ENCODE measurements around the gene TXNDC5. TPM values are rescaled to one million over a fixed set of nuclear protein-coding genes. Genes with fewer than 3 reads are reported as not detected.

Gene TXNDC5
- total RNA-seq, 2 donors from 2014 or later = 40.3 to 42.0 TPM

DNA sequence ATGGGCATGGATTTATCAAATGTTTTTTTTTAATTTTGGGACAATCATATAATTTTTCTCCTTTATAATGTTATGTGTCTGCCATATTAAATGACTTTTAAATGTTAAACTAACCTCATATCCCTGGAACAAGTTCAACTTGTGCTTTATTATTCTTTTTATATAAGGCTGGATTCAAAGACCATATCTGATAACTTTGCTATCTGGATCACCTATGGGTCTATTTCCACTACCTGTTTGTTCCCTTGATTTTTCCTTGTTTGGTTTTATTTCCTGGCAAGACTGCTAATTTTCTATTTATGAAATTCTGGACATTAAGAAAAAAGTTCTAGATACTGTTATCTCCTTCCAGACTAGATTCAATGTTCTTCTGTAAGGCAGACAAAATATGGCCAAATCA is 58.8 kb downstream of the TXNDC5 start:
- Mint-ChIP-seq H3K36me3 (ENCODE audit: insufficient read depth in 2 of 2) (no peaks in the 10 kb centered on the region), H3K9me3 (peaks cover 0 to 2% of the 10 kb centered on the region in 2 donors), H3K27me3 (ENCODE audit: low read depth) (no peaks in the 10 kb centered on the region), H3K4me3 (no peak overlapping the region), H3K4me1 (ENCODE audit: low read depth) (no peaks in the 10 kb centered on the region), H3K27ac (no peak overlapping the region)
- ATAC-seq (replicated peaks in 1 of 2) = no peak
- no peak for DNase-seq

DNA sequence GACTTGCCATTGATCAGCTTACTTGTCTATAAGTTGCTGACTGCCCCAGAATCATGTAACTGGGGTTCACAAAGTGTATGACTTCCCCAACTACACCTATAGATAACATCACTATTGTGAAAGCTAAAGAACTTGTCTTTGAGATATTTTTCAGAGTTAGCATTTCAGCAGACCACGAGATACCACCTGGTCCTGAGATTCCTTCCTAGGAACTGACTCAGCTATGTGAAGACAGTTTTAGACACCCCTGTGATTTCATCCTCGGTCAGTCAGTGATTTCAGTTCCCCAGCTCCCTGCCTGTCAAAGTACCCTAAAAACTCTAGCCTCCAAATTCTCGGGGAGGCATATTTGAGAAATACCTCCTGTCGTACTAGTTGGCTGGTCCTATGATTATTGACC is 62.4 kb downstream of the TXNDC5 start:
- no peaks in the 10 kb centered on the region for H3K4me1 Mint-ChIP-seq (ENCODE audit: low read depth)
- H3K27me3 Mint-ChIP-seq (ENCODE audit: low read depth) = no peaks in the 10 kb centered on the region
- ATAC-seq (replicated peaks in 1 of 2) (no peak), DNase-seq (no peak)
- no peak overlapping the region for H3K27ac Mint-ChIP-seq
- H3K36me3 Mint-ChIP-seq (ENCODE audit: insufficient read depth in 2 of 2) = no peaks in the 10 kb centered on the region
- peaks cover 0 to 2% of the 10 kb centered on the region in 2 donors for H3K9me3 Mint-ChIP-seq
- no peak overlapping the region for H3K4me3 Mint-ChIP-seq

DNA sequence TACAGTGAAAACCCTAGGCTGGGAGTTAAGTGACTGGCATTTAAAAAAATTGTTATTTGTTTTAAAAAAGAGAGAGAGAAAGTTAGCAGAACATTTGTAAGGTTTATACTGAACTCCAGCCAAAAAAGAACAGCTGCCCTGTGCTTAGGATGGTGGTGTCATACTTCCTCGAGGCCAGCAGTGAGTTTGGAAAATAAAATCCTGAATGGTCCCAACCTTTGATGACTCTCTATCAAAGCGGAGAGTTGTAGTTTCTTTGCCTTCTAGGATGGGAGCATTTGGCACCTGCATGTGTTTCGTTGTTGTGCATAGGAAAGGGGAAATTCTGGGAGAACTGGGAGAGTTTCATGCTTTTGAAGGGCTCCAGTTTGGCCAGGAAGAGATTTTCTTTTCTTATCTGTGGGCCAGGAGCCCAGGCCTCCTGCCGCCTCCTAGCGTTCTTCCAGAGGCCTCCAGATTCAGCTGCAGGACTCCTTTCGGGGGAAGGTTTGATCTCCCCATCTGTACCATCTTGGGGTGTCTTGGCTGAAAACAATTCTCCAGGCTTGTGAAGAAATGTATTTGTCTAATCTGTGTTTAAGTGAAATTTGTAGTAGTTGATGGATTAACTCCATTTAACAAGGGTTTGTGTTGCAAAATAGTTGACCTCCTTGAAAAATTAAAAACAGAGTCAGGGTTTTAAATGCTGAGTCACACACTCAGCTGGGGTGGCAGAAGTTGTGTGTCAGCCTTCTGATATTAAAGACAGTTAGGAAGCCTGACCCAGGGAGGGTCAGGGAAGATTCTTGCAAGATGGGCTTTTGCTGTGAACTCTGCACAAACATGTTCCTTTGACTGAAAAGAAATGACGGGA is 63.4 kb downstream of the TXNDC5 start:
- H3K36me3 Mint-ChIP-seq (ENCODE audit: insufficient read depth in 2 of 2) = no peaks in the 10 kb centered on the region
- no peak for DNase-seq
- no peaks in the 10 kb centered on the region for H3K4me1 Mint-ChIP-seq (ENCODE audit: low read depth)
- H3K9me3 Mint-ChIP-seq = no peaks in the 10 kb centered on the region
- no peak overlapping the region for H3K27ac Mint-ChIP-seq
- H3K27me3 Mint-ChIP-seq (ENCODE audit: low read depth) = no peaks in the 10 kb centered on the region
- H3K4me3 Mint-ChIP-seq = no peak overlapping the region
- no peak for ATAC-seq (replicated peaks in 1 of 2)

DNA sequence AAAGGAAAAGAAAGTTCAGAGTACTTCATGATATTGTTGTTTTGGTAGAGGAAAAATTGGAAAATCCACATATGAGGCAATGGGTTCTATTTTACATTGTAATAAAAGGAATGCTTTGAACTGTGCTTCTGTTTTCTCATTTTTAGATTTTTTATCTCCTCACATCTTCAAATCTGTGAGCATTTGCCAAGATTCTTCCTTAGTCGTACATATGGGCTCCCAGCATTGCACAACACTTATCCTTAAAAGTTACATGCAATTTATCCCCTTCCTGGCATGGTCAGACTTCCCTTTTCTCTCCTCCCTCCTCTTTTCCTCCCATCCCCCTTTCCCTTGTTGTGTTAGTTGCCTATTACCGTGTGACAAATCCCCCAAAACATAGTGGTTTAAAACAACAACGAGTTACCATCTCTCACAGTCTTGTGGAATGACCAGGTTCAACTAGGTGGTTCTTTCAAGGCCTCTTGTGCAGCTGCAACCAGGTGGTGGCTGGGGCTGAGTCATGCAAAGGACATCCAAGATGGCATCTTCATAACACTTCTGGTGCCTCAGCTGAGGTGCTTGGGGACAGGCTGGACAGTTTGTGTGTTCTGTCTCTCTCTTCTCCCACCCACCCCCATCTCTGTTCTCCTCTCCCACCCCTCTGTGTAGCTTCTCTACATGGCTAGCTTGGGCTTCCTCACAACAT is 68.7 kb downstream of the TXNDC5 start:
- H3K27me3 Mint-ChIP-seq (ENCODE audit: low read depth) = no peaks in the 10 kb centered on the region
- no peak overlapping the region for H3K4me3 Mint-ChIP-seq
- no peaks in the 10 kb centered on the region for H3K36me3 Mint-ChIP-seq (ENCODE audit: insufficient read depth in 2 of 2)
- ATAC-seq (replicated peaks in 1 of 2) (no peak), DNase-seq (no peak)
- no peaks in the 10 kb centered on the region for H3K9me3 Mint-ChIP-seq
- no peaks in the 10 kb centered on the region for H3K4me1 Mint-ChIP-seq (ENCODE audit: low read depth)
- H3K27ac Mint-ChIP-seq = no peak overlapping the region

DNA sequence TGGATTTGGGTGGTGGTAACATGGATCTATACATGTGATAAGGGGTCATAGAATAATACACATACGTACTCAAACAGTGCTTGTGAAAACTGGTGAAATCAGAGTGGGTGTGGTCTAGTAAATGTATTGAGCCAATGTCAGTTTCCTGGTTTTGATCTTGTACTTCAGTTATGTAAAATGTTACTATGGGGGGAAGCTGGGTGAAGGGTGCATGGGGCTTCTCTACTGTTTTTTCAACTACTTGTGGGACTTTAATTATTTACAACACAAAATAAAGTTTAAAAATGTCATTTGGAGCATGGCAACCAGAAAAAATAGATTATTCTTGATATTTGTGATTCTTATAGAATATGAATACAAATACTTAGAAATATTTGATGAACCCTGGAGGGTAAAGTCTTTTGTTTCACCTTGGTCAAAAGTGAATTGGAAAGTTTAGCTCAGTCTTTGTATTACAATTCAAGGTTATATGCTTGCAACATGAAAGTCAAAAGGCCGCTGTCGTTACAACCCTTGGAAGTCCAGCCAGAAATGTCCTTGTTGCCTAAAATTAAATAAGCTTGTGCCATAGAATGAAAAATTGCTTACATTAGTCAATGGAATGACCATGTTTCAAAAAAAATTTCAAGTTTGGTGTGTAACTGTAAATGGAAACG is 74.1 kb downstream of the TXNDC5 start:
- no peaks in the 10 kb centered on the region for H3K36me3 Mint-ChIP-seq (ENCODE audit: insufficient read depth in 2 of 2)
- ATAC-seq (replicated peaks in 1 of 2) = no peak

DNA sequence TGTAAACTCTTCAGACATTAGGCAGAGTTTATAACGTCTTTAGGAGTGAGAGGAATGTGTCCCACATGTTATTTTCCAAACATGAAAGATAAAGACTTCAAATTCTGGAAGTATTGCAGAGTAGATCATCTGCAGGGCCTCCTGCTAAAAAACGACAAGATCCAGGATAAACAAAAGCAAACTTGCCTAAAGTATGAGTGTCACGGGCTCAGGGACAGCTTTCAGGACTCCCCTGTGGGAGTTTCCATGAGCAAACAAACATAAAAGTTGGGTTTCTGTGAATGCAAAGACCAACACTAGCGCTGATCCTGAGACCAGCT is 76.9 kb downstream of the TXNDC5 start:
- Mint-ChIP-seq H3K4me1 (ENCODE audit: low read depth) (no peaks in the 10 kb centered on the region), H3K4me3 (no peak overlapping the region), H3K36me3 (ENCODE audit: insufficient read depth in 2 of 2) (no peaks in the 10 kb centered on the region), H3K27ac (no peak overlapping the region), H3K27me3 (ENCODE audit: low read depth) (peaks cover 33% of the 10 kb centered on the region), H3K9me3 (peaks cover 2 to 5% of the 10 kb centered on the region in 2 donors)
- DNase-seq = no peak
- ATAC-seq (replicated peaks in 1 of 2) = no peak

More for the DNA sequence above, 74.1 kb downstream of the TXNDC5 start:
- no peaks in the 10 kb centered on the region for H3K9me3 Mint-ChIP-seq
- no peak overlapping the region for H3K4me3 Mint-ChIP-seq
- peaks cover 18% of the 10 kb centered on the region for H3K27me3 Mint-ChIP-seq (ENCODE audit: low read depth)
- no peak overlapping the region for H3K27ac Mint-ChIP-seq
- DNase-seq = no peak
- no peaks in the 10 kb centered on the region for H3K4me1 Mint-ChIP-seq (ENCODE audit: low read depth)

DNA sequence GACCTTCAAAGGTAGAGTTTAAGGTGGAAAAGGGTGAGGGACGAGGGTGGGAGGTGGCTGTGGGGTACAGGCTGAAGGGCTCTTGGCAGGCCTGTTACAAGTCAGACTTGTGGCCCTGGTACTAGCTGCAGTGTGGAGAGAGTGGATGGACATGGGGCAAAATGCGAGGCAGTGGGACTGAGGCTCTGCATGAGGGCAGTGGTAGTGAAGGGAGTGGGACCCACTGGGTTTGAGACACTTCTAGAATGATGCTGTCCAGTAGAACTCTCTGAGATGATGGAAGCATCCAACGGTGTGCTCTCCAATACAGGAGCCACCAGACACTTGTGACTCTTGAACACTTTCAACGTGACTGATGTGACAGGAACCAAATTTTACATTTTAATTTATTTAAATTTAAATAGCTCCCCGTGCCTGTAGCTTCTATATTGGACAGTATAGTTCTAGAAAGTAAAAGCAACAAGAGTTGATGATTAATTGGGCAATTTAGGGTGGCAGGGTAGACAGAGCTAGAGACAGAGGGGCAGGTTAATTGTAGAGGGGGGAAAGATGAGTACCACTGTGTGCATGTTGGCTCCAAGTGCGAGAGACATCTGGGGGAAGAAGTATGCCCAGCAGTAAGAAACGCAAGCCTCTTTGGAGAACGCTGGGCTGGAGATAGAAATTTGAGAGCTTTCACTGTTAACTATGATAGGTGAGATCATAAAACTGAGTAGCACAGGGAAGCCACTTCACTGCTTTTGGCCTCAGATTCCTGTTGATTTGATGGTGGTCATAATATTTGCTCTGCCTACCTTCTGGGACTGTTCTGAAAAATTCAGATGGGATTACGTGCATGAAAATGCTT is 77.5 kb downstream of the TXNDC5 start:
- Mint-ChIP-seq H3K9me3 (peaks cover 2 to 5% of the 10 kb centered on the region in 2 donors), H3K4me1 (ENCODE audit: low read depth) (no peaks in the 10 kb centered on the region), H3K36me3 (ENCODE audit: insufficient read depth in 2 of 2) (no peaks in the 10 kb centered on the region), H3K27me3 (ENCODE audit: low read depth) (peaks cover 33% of the 10 kb centered on the region), H3K4me3 (no peak overlapping the region), H3K27ac (no peak overlapping the region)
- DNase-seq (no peak), ATAC-seq (replicated peaks in 1 of 2) (no peak)

Other genes with a start within 250 kb of the TXNDC5 start
- gene BMP6, start 184.7 kb downstream of the TXNDC5 start, total RNA-seq = 1 to 10 TPM in 1 of 2 donors, under 1 TPM in 1; 0.65 to 2.2 TPM
- 10 to 100 TPM; 25.9 to 37.1 TPM for gene BLOC1S5, start 153.6 kb upstream of the TXNDC5 start, total RNA-seq
- 10 to 100 TPM; 39.3 to 49.5 TPM for gene EEF1E1, start 191.8 kb upstream of the TXNDC5 start, total RNA-seq